Stimulated activated CD4-positive, alpha-beta T cell treated with anti-CD3 and anti-CD28 coated beads, Interleukin-2, amount 100 ng/mL, for 4 hours (primary cell): Measurements from ENCODE around the gene KIDINS220.

ENCODE experiments used
- DNase-seq: peaks from one replicate; pipeline ENCODE4 v3.0.0-alpha.2; 2020; ENCODE audit warnings: low read depth

The KIDINS220 gene

DNA sequence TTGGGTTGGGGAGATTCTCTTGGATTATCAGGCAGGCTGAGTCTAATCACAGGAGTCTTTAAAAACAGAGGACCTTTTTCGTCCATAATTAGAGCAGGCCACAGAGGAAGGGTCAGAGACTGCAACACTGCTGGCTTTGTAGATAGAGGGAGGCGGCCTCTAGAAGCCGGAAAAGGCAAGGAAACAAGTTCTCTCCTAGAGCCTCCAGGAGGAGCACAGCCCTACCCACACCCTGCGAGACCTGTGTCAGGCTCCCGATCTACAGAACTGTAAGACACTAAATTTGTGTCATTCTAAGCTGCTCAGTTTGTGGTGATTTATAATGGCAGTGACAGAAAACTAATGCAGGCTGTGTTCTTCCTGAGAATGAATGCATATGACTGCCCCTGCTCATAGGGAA lies 140.2 kb downstream of the KIDINS220 start:
- no peak for DNase-seq

DNA sequence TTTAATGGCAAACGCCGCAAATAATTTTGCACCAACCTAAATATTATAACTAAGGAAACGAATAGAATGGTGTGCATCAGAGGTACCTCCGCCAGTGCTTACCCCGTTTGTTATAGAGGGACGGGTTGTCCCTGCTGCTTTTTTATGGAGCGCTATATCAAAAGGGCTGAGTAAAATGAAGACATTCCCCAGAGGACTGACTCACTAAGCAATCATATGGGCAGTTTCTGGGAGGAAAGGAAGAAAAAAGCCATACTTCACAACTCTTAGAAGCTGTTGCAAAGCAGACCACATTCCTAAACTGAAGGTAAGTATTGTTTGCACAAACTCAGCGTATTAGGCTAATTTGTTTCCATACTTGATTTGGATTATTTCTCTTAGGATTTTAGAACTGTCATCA lies 142.7 kb downstream of the KIDINS220 start:
- DNase-seq, result no peak

DNA sequence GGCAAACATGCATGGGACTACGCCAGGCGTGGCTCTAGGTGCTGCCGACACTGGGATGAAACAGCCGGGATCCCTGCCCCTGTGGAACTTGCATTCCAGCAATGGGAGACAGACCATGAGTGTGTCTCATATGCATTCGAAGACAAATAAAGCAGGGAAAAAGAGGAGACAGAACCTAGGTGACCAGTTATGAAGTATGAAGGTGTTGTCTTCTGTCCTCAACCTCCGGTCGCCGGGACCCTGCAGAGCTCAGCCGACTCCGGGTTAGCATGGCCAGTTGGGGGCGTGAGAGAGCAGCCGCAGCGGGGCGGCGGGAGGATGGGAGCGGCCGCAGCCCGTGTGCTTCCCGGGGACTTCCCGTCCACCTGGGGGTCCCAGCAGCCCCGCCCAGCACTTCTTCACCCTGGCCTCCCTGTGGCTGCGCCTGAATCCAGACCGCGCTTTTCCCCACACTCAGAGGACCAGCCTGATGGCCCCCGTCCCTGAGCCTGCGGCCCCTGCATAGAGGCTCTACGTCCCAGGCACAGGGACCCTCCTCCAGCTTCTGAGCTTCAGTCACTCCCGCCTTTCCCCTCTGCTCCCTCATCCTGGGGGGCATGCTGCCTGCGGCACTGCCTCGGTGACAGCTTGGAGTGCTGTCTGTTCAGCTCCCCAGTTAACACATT lies 144.1 kb downstream of the KIDINS220 start:
- DNase-seq, result no peak

DNA sequence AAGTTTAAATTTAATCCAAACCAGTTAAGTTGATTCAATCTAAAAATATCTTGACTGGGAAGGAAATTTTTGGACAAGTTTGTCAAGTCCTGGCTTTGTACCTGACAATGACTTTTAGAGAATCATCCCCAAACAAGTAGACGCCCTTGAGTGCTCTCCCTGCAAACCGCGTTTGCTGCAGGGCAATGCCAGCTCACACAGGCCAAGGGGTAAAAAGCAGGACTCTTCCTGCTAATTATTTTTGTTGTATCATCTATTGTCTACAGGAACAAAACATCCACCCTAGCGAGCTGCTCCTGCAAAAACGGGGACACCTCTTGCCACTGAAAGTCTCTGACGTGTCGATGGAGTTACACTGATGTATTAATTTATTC lies 144.6 kb downstream of the KIDINS220 start:
- DNase-seq, result no peak

DNA sequence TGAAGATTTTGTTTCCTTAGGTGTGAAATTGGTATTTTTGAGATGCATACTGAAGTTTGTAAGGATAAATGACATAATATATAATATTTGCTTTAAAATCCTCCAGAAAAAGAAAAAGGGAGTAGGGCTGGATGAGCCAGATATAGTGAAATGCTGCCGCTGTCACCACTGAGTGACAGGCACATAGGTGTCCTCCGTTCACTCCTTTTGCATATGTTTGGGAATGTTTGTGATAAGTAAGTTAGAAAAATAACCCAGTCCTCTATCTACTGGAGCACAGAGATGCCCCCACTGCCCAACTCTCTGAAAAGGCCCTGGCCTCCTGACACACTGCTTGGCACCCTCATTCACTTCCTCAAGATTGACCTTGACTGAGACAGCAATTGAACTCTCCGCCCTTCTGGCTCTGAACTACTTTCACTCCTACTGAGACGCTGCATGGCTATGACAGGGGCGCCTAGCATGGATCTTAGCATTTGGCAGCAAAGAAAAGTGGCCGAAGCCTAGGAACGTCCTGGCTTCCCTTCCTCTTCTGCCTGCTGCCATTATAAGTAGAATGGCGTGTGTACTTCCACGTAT lies 145.5 kb downstream of the KIDINS220 start:
- DNase-seq, result no peak

DNA sequence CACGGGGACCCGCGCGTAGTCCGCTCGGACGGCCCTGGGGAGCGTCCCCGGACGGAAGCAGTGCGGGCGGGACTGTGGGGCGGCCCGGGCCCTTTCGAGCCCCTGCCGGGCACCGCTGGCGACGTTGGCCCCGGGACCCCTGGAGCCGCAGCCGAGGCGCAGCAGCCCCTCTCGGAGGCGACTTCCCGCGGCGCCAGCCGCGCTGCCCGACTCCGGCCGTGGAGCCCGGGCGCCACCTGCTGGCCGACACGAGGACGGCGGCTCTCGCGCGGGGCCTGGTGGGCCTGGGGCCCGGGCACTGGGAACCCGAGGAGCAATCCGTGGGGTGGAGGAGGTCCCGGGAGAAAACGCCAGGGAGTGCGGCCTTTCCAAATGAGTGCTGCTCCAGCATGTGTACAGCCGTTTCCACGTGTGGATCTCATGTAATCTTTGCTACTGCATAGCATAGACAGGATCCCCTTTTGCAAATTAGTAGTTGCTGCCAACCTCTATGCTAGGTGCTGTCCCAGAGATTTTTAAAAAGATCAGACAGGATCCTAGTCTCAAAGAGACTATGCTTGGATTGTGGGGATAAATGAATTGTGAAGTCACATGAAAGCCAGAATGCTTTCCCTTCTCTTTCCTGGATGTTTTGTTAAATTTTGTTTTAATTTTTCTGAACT lies 151.6 kb downstream of the KIDINS220 start:
- DNase-seq, result peak; percentile 65

DNA sequence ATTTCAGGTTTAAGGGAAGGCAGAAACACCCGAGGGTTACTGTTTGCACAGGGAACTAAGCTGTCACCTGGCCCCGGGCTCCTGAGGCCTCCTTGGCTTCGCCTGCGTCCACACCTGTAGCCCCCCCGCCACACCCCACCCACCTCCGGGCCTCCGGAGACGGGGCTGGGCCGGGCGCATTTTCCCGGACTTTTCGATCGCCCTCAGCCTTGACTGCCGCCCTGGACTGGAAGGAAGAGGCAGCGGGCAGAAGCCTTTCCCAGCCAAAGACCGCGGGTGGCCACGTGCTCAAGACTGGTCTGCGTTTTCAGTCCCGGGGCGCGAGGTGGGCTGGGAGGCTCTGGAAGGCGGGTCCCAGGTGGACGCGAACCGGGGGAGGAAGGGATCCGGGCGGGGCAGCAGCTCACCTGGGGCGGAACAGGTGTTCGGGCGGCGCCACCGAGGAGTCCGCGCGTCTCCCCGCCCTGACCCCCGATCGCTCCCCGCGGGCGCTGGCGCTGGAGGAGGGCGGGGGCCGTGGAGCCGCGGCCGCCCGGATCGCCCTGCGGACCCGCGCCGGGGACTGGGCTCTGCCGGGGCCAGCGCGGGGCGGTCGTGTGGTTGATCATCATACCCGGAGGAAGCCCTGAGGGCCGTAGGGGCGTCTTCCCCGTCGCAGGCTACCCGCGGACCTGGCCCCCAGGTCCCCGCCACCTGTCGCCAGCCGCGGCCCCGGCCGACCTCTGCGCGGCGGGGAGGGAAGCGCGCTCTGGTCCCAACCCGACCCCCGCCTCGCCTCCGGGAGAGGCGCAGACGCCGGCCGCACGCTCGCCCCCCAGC lies 152.3 kb downstream of the KIDINS220 start:
- no peak for DNase-seq

DNA sequence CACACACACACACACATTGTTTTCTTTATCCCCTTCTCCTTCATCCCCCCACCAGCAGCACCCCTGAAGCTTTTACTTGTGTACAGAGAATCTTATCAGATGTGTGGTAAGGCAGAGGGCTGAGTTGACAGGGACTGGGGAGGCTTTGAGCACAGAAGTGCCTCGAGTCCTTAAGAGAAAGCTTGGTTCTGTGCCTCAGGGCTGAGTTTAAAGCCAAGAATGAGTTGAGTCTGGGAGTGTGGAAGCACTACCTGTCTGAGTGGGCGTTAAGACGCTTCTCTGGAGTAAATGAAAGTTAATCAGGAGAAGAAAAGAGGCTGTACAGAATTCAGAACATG lies 152.9 kb downstream of the KIDINS220 start:
- DNase-seq, result no peak

DNA sequence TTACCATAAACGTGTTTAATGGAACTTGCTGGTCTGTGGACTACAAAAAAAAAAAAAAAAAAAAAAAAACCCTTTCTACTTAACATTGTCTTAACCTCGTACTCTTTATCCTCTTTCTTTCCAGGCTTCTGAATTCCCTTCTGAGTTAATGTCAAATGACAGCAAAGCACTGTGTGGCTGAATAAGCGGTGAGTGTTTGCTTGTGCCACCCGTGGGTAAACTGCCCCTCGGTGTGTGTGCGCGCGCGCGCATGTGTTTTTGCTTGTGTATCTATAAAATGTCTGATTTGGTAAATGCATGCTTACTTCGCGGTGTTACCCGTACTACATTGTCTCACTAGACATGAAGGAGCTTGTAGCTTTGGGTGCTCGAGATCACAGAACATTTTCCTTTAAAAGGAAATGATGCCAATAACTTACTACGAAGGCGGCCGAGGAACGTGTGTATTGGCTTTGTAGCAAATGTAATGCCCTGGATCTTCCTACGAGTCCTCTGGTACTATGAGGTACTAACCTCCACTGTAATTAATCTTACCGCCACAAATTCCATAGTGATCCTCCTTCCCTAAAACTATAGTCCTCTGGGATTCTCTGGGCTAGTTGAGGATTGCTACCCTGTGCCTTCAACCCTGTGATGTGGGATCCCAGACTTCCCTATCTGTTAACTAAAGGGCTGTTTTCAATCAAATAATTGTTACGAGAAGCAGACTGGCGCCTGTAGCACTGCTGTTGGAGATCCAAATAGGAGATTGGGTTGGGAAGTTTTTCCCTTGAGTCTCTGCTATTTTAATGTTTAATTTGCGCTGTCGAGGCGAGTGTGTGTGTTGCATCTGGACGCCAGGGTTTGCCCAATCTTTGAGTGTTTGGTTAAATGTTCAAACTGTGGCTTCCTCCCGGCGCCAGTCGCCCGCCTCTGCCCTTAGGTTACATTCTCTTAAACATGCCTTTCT lies 154.4 kb downstream of the KIDINS220 start:
- DNase-seq, result no peak

DNA sequence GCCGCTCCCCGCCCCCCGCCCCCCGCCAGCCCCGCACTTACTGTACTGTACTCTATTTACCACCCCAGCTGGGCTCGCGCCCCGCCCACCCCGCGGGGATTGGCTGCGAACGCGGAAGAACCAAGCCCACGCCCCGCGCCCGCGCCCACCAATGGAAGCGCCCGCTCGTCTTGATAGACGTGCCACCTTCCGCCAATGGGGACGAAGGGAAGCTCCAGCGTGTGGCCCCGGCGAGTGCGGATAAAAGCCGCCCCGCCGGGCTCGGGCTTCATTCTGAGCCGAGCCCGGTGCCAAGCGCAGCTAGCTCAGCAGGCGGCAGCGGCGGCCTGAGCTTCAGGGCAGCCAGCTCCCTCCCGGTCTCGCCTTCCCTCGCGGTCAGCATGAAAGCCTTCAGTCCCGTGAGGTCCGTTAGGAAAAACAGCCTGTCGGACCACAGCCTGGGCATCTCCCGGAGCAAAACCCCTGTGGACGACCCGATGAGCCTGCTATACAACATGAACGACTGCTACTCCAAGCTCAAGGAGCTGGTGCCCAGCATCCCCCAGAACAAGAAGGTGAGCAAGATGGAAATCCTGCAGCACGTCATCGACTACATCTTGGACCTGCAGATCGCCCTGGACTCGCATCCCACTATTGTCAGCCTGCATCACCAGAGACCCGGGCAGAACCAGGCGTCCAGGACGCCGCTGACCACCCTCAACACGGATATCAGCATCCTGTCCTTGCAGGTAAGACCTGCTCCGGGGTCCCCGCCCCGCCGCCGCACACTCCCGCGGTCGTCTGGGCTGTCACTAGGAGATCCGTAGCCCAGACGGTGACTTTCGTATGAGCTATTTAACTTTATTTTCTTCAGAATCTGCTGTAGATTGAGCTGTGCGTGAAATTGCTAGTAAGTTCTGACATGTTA lies 155.4 kb downstream of the KIDINS220 start, which contains the start of gene ID2:
TSS of gene ID2 (plus strand) at position 271 of the 907 bp plus-strand sequence. CDS start at position 381, 110 bp downstream.
- peak; percentile 97 for DNase-seq

DNA sequence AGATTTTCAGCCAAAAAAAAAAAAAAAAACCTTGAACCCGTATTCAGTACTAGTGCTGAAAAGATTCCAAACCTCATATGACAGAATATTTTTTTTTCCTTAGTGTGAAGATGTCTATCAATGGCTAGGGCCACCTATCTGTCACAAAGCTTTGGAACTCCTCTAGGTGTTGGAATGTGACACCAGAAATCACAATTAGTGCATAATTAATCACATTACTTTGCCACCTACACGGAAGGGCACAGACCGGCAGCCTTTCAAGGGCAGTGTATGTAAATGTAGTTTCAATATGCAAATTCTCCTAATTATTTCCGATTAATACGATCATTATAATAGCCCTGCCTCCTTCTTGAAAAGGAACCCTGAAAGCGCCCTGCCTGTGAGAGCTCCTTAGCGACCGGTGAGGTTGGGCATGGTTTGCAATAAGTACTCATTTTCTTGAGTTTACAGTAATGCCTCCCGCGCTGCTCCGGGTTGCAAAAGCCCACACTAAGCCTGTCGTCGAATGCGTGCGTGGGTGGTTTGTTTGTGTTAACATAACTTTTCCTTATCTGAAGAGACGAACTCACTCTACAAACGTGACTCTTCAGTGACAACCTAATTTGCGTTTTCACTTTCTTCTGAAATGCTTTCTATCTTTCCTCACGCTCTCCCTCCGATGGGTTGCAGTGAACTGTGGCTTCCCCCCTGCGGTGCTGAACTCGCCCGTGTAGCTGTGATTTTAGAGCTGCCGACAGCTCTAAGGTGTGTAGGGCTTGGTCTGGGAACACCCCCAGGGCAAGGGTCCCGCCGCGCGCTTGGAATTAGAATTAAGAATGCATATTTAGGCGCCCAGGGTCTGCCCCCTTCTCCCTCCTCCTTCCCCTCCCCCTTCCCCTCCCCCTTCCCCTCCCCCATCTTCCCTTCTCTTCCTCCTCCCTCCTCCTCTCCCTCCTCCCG lies 156.3 kb downstream of the KIDINS220 start:
- DNase-seq, result peak; percentile 76

DNA sequence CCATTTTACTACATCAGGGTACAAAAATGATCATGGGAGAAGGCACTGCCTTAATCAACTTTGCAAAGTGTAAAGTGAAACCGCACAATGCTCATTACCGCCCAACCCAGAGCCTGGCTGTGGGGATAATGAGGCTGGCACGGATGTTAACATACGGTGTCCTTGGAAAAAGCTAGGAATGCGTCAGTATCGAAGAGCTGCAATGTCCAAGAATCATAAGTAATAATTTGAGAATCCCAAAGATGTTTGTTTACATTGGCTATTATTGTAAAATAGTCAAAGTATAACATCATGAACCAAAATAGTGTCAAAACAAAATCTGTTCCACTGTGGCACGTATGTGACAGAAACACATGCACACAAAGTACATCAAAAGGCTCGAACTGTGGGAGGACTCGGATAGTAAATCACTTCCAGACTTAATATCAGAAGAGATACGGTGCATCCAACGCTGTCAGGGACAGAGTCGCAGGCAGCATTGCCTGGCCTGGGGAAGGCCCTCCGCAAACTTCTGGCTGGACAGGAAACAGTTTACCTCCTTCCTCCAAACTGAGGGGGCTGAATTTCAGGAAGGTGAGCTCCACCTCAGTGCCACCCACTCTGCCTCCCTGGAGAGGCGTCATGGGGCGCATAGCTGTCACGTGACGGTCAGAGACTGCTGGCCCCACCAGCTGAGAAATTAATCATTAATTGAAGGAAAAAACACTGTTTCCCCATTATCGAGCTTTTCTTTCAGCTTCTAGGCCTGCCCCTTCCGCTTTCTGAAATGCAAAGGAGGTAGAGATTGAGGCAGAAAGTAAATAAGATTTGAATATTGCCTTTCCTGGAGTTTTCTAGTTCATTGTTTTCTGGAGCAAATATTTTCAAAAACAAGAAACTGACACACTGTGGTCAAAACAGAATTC lies 157.3 kb downstream of the KIDINS220 start:
- no peak for DNase-seq

DNA sequence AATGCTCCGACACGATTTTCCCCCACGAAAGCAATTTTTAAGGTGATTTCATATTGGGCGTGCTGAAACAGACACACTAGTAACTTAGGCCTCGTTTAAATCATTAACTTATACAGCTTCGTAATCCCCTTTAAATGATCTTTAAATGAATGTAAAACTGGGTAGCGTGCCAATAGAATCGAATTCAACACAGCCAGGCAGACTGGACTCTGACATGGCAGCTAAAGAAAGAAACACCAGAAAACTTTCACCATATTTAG lies 157.9 kb downstream of the KIDINS220 start:
- DNase-seq, result no peak
